ENCODE data around the gene HPN.
A peak's percentile ranks its signal among the peaks of the same experiment; 100 is the strongest.
"Not testable (repeated sequence)": the region's sequence is repeated elsewhere in the genome, so short reads cannot be mapped to it uniquely, and the experiment has no call there.

HPN gene

DNA sequence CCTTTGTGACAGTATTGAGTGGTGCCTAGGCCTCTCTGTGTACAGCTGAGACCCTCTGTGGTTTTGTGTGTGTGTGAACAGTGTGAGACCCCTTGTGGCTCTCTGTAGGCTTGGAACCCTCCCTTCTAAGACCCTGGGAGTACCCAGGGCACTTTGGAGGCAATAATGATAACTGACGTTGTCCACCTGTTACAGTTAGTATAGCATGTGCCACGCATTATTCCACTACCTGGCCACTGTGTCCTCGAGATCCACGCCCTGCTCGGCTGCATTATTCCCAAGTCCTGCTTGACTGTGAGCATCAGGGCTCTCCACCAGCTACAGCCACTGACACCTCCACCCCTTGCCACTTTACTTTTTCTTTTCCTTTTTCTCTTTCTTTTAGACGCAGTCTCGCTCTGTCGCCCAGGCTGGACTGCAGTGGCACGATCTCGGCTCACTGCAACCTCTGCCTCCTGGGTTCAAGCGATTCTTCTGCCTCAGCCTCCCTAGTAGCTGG lies 39.4 kb upstream of the HPN start:
- H3K4me2 ChIP-seq (ENCODE audit: insufficient read depth, low read length), result peak overlapping the region; percentile 69
- H3K27me3 ChIP-seq (ENCODE audit: insufficient read depth, low read length, poor library complexity), result no peaks in the 10 kb centered on the region
- TF ChIP-seq, protein P1, sequence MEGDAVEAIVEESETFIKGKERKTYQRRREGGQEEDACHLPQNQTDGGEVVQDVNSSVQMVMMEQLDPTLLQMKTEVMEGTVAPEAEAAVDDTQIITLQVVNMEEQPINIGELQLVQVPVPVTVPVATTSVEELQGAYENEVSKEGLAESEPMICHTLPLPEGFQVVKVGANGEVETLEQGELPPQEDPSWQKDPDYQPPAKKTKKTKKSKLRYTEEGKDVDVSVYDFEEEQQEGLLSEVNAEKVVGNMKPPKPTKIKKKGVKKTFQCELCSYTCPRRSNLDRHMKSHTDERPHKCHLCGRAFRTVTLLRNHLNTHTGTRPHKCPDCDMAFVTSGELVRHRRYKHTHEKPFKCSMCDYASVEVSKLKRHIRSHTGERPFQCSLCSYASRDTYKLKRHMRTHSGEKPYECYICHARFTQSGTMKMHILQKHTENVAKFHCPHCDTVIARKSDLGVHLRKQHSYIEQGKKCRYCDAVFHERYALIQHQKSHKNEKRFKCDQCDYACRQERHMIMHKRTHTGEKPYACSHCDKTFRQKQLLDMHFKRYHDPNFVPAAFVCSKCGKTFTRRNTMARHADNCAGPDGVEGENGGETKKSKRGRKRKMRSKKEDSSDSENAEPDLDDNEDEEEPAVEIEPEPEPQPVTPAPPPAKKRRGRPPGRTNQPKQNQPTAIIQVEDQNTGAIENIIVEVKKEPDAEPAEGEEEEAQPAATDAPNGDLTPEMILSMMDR (IDR thresholded peaks at IDR 0.05; ENCODE audit: borderline replicate concordance, extremely low read depth, low read length, poor library complexity, severe bottlenecking), result no peak
- TF ChIP-seq EZH2 (IDR thresholded peaks at IDR 0.05; ENCODE audit: borderline replicate concordance, low read depth, low read length, severe bottlenecking), result no peak
- peak overlapping the region in 1 of 2 experiments; percentile 41; a peak in 2 of 4 replicates for H3K4me3 ChIP-seq (ENCODE audit: low read depth in 1 of 2, low read length in 2 of 2)
- H3K9me3 ChIP-seq (ENCODE audit: insufficient read depth, low read length, severe bottlenecking), result no peaks in the 10 kb centered on the region
- no peak for ATAC-seq (ENCODE audit: insufficient read depth, low read depth)
- 0 out of 2 replicates have a peak overlapping the region, but pooled peaks have one; percentile 29 for H3K27ac ChIP-seq (ENCODE audit: low read length)
- no peak for DNase-seq
- peaks cover 75% of the 10 kb centered on the region for H3K79me2 ChIP-seq (ENCODE audit: insufficient read depth, low read length)
- H2AFZ ChIP-seq (ENCODE audit: low read depth, low read length), result no peak overlapping the region
- H3K9ac ChIP-seq (ENCODE audit: low read depth, low read length), result peak overlapping the region; percentile 14; the same call in 1 of the 2 replicates
- peaks cover 58% of the 10 kb centered on the region for H4K20me1 ChIP-seq (ENCODE audit: insufficient read depth, low read length)
- peaks cover 56% of the 10 kb centered on the region for H3K36me3 ChIP-seq (ENCODE audit: insufficient read depth, low read length)
- peaks cover 65% of the 10 kb centered on the region for H3K4me1 ChIP-seq (ENCODE audit: insufficient read depth, low read length)

DNA sequence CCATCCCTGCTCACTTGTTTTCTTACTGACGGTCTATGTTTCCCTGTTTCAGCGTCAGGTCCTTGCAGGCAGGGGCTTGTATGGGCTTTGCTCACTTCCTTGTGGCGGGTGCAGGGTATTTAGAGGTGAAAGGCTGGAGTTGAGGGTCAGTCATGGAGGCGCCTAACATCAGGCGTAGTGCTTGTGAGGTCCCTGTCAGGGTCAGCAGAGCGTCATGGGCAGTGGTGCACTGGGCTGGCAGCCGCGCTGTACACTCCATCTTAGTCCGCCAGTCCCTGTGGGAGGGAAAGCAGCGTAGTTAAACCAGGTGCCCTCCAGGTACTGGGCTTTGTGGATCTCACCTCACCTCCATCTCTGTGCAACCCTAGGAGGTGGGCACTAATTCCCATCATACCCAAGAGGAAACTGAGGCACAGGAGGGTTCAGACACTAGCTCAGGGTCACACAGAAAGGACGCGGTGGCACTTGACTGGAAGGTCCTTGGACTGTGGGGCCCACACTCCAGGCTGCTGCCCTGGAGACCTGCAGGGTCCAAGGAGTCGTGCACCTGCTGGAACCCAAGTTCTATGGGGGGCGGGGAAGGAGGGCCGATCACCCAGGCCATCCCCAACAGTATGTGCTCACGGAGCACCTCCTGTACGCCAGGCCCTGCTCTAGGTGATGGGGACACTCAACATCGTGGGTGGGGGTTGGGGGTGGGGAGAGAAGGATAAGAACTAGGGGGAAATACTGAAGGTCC lies 36.8 kb upstream of the HPN start:
- H3K4me2 ChIP-seq (ENCODE audit: insufficient read depth, low read length), result peak overlapping the region; percentile 12; the same call in 1 of the 2 replicates
- H3K9ac ChIP-seq (ENCODE audit: low read depth, low read length), result no peak overlapping the region
- peaks cover 72% of the 10 kb centered on the region for H3K79me2 ChIP-seq (ENCODE audit: insufficient read depth, low read length)
- peaks cover 71% of the 10 kb centered on the region for H3K36me3 ChIP-seq (ENCODE audit: insufficient read depth, low read length)
- H4K20me1 ChIP-seq (ENCODE audit: insufficient read depth, low read length), result peaks cover 67% of the 10 kb centered on the region
- no peaks in the 10 kb centered on the region for H3K27me3 ChIP-seq (ENCODE audit: insufficient read depth, low read length, poor library complexity)
- TF ChIP-seq, protein P1 (IDR thresholded peaks at IDR 0.05; ENCODE audit: borderline replicate concordance, extremely low read depth, low read length, poor library complexity, severe bottlenecking), result no peak
- TF ChIP-seq EZH2 (IDR thresholded peaks at IDR 0.05; ENCODE audit: borderline replicate concordance, low read depth, low read length, severe bottlenecking), result no peak
- no peak overlapping the region; a peak in 1 of 4 replicates for H3K4me3 ChIP-seq (ENCODE audit: low read depth in 1 of 2, low read length in 2 of 2)
- no peak overlapping the region for H3K27ac ChIP-seq (ENCODE audit: low read length)
- H2AFZ ChIP-seq (ENCODE audit: low read depth, low read length), result no peak overlapping the region
- no peaks in the 10 kb centered on the region for H3K9me3 ChIP-seq (ENCODE audit: insufficient read depth, low read length, severe bottlenecking)
- DNase-seq, result no peak
- no peak for ATAC-seq (ENCODE audit: insufficient read depth, low read depth)
- peaks cover 39% of the 10 kb centered on the region for H3K4me1 ChIP-seq (ENCODE audit: insufficient read depth, low read length)

DNA sequence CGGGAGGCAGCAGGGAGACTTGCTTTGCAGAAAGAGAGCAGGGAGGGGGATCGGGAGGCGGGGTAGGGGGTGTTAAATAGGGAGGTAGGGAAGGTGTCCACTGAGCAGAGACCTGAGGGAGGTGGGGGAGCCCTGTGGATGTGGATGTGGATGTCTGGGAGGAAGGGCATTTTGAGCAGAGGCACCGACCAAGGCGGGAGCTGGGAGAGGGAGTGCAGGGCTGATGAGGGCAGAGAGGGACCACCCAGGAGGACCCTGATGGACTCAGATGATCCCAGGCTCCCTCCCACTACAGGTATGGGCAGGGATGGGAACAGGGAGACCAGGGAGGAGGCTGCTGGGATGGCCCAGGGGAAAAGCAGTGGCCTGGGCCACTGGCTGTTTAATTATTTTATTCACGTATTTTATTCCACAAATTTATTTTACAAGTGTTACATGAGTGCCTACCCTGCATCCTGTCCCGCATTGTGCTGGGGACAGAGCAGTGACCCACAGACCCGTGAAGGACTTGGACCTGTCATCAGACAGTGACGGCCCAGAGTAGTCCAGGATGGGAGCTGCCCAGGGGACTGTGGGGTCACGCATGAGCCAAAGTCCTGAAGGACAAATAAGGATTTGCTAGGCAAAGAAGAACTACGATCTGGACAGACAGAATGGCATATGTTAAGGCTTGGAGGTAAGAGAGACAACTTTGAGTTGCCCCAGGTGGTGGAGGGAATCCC lies 36.1 kb upstream of the HPN start:
- Histone ChIP-seq H4K20me1 (ENCODE audit: insufficient read depth, low read length) (peaks cover 68% of the 10 kb centered on the region), H3K27me3 (ENCODE audit: insufficient read depth, low read length, poor library complexity) (no peaks in the 10 kb centered on the region), H3K4me3 (ENCODE audit: low read depth in 1 of 2, low read length in 2 of 2) (no peak overlapping the region), H3K9me3 (ENCODE audit: insufficient read depth, low read length, severe bottlenecking) (no peaks in the 10 kb centered on the region), H3K36me3 (ENCODE audit: insufficient read depth, low read length) (peaks cover 78% of the 10 kb centered on the region), H3K79me2 (ENCODE audit: insufficient read depth, low read length) (peaks cover 66% of the 10 kb centered on the region), H3K27ac (ENCODE audit: low read length) (no peak overlapping the region), H2AFZ (ENCODE audit: low read depth, low read length) (no peak overlapping the region), H3K4me1 (ENCODE audit: insufficient read depth, low read length) (peaks cover 36% of the 10 kb centered on the region), H3K4me2 (ENCODE audit: insufficient read depth, low read length) (no peak overlapping the region), H3K9ac (ENCODE audit: low read depth, low read length) (no peak overlapping the region)
- TF ChIP-seq, protein P1 (IDR thresholded peaks at IDR 0.05; ENCODE audit: borderline replicate concordance, extremely low read depth, low read length, poor library complexity, severe bottlenecking), result no peak
- TF ChIP-seq EZH2 (IDR thresholded peaks at IDR 0.05; ENCODE audit: borderline replicate concordance, low read depth, low read length, severe bottlenecking), result no peak
- ATAC-seq (ENCODE audit: insufficient read depth, low read depth) (no peak), DNase-seq (no peak)

DNA sequence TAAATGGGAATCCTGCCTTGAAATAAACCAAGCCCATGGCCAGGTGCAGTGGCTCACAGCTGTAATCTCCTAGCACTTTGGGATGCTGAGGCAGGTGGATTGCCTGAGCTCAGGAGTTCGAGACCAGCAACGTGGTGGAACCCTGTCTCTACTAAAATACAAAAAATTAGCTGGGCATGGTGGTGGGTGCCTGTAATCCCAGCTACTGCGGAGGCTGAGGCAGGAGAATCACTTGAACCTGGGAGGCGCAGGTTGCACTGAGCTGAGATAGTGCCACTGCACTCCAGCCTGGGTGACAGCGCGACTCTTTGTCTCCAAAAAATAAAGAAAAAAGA lies 35.5 kb upstream of the HPN start:
- DNase-seq; H3K4me3 ChIP-seq (ENCODE audit: low read depth in 1 of 2, low read length in 2 of 2); H3K9ac ChIP-seq (ENCODE audit: low read depth, low read length); H3K27ac ChIP-seq (ENCODE audit: low read length); H2AFZ ChIP-seq (ENCODE audit: low read depth, low read length); ATAC-seq (ENCODE audit: insufficient read depth, low read depth); H3K27me3 ChIP-seq (ENCODE audit: insufficient read depth, low read length, poor library complexity); H3K9me3 ChIP-seq (ENCODE audit: insufficient read depth, low read length, severe bottlenecking); H3K4me2 ChIP-seq (ENCODE audit: insufficient read depth, low read length): not testable (repeated sequence)
- H3K4me1 ChIP-seq (ENCODE audit: insufficient read depth, low read length), result peaks cover 32% of the 10 kb centered on the region
- peaks cover 60% of the 10 kb centered on the region for H3K79me2 ChIP-seq (ENCODE audit: insufficient read depth, low read length)
- H4K20me1 ChIP-seq (ENCODE audit: insufficient read depth, low read length), result peaks cover 71% of the 10 kb centered on the region
- H3K36me3 ChIP-seq (ENCODE audit: insufficient read depth, low read length), result peaks cover 83% of the 10 kb centered on the region

Data from DND-41 (cell line).